Endometrial microvascular endothelial cells (primary cell): ENCODE measurements around the gene THNSL1. TPM values are rescaled to one million over a fixed set of nuclear protein-coding genes. Genes with fewer than 3 reads are reported as not detected.
"Not testable (repeated sequence)": the region's sequence is repeated elsewhere in the genome, so short reads cannot be mapped to it uniquely, and the experiment has no call there.

Experiments used
- in situ Hi-C: cut with HindIII; loops from 2 replicates; pipeline ENCODE4 v1.10.0; 2017; ENCODE audit warnings: low sequenced_read_pairs, low pct_unique_long_range_greater_than_20kb; ENCODE audit errors: inconsistent ontology term
- total RNA-seq: library from RNA; depleted of rRNA; stranded (reverse); fragments of >200 nt; gene quantifications from one replicate; pipeline ENCODE4 v1.2.3, GENCODE V29; 2015; ENCODE audit errors: inconsistent ontology term

The THNSL1 gene
- total RNA-seq, 1 donor from 2014 or later: 1.6 TPM

DNA sequence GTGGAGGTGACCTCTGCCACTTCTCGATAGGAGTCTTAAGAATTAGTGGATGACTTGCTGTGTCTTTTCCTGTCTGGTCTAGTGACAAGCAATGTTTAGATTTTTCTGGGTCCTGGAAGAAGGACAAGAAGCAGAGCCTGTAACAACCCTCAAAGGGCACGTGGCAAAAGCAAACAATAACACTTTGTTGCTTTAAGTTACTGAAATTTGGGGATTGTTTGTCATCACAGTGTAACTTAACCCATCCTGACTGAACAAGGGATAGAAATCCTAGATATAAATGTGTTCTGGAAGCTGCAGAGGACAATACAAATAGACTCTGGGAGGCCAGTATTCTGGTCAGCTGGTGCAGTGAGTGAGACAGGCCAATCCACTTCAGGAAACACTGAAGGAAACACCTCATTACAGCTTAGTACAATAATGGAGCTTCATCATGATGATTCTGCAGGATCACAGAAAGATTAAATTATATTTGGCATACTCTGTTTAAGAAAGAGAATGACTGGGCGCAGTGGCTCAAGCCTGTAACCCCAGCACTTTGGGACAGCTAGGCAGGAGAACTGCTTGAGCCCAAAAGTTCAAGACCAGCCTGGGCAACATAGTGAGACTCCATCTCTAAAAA, 23.8 kb upstream of the THNSL1 start:
- in situ Hi-C loops: no loop called here

DNA sequence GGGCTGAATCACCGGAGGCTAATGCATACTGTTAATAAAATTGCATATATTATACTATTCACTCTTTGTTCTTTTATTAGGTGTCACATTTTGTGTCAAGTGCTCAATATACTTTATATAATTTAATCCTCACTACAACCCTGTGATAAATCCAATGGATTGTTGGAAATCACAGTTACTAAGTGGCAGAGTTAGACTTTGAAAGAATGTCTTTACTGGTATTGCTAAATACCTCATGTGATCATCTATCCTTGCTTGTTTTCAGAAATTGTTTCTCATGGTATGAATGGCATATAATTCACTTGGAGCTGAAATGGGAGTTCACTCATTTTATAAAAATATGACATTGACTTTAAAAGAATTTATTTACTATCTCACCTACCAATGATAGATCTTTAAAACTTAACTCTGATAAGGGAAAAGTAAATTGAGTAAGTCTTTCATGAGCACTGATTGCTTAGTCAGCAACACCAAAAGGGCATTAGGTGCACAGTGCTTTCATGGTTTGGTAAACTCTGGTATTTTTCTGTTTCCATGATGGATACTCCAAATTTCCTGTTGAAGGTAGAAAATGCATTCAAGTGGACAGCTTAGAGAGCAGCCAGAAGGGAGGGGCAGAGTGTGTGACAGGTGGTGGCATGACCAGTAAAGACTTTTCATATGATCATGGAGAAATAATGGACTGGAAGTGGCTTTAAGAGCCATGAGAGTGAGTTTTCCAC, 23.0 kb upstream of the THNSL1 start:
- in situ Hi-C loops: no loop called here

DNA sequence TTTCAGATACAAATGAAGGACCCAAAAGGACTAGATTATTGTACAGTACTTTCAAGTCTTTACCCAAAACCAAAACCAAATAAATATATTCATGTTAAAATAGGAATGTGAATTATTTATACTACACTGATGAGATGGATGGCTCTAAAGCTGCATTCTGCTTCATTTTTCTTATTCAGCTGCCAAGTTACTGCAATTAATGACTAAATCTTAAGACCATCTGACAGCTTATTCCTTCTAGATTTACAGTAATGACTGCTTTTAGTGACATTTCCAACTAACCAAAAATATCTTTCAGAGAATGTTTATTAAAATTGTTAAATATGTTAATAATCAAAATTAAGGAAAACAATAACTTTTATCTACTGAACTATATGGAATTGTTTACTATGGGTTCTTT, 21.3 kb upstream of the THNSL1 start:
- in situ Hi-C loops: no loop called here

GRCh38 chr10:24998044-24998443, 18.4 kb upstream of the THNSL1 start:
- in situ Hi-C loops: no loop called here

- in situ Hi-C loops: not testable (repeated sequence)
Observed at GRCh38 chr10:25011591-25011990, 4.8 kb upstream of the THNSL1 start.

- in situ Hi-C loops: no loop called here
Observed at GRCh38 chr10:25014579-25014978, 1.8 kb upstream of the THNSL1 start.

DNA sequence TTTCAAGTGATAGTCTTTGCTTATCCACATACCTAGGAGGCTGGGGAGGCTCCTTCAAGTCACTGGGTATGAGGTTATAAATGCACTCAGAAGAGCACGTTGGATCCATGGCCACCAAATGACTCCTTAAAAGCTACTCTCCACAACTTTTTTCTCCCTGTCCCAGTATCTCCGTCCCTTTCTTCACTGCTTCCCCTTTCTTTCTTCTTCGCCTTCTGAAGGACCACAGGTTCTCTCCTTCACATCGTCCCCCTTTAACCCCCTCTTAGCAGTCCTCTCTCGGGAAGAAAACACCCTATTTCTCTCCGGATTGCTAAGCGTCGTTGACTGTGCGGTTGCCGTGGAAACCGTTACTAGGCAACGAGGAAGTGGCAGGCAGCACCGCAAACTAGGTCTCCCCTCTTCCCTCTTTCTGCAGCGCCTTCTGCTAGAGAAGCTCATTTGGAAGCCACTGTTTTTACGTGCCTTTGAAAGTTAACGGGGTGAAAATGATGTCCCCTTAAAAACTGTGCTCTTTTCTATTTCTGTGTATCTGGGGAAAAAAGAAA, 510 bp upstream of the THNSL1 start, which contains the start of gene ENKUR:
Gene ENKUR (minus strand): TSS at position 331 of the 548 bp plus-strand sequence. CDS start 222 bp downstream, at position 109.
- in situ Hi-C loops: no loop called here

DNA sequence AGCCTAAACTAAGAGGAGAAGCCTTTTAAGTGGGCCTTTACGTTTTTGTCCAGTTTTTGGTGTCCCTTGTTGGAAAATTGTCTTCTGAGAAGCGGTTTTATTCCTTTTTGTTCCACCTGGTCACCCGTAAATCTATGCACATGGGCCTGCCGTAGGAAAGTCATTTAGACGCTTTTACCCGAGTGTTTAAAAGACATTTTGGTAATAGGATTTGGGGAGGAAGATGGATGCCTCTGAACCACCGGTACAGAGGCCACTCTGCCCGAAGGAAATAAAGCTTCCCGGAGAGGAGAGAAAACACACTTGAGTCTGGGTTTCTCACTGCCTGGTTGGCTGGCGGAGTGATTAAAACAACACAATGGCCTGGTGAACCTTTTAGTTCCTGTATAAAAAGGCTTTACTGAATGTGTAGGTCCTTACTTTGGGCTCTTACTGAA, 760 bp downstream of the THNSL1 start:
- in situ Hi-C loops: no loop called here

DNA sequence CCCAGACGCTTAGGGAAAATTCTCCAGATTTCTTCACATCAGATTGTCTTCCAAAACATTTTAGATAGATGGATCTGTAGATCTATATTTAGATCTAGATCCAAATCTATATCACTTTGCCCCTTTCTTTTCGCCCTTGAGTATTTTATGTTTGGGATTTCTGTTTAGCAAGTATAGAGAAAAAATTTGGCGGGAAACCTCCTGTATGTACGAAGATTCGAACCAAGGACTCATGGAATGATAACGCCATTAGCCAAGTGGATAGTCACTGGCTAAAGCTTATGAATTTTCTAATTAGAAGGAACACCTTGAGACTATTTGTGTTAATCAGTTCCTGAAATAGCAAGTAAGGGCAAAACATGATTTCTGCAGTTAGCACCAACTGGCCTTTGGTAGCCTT, 1.2 kb downstream of the THNSL1 start:
- in situ Hi-C loops: no loop called here

- in situ Hi-C loops: no loop called here
Observed at GRCh38 chr10:25018703-25019102, 2.3 kb downstream of the THNSL1 start.

DNA sequence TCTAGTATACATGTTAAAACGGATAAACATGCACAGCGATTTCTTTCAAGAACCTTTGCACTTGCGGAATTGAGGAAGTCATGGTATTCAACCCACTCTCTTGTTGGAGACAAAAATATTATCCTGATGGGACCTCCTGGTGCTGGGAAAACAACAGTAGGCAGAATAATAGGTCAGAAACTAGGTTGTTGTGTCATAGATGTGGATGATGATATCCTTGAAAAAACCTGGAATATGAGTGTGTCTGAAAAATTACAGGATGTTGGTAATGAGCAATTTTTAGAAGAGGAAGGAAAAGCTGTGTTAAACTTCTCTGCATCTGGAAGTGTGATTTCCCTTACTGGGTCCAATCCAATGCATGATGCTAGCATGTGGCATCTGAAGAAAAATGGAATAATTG, 6.9 kb downstream of the THNSL1 start:
- in situ Hi-C loops: no loop called here

- in situ Hi-C loops: no loop called here
Observed at GRCh38 chr10:25024528-25024927, 8.1 kb downstream of the THNSL1 start.

GRCh38 chr10:25026463-25026862, 10.1 kb downstream of the THNSL1 start:
- in situ Hi-C loops: no loop called here

DNA sequence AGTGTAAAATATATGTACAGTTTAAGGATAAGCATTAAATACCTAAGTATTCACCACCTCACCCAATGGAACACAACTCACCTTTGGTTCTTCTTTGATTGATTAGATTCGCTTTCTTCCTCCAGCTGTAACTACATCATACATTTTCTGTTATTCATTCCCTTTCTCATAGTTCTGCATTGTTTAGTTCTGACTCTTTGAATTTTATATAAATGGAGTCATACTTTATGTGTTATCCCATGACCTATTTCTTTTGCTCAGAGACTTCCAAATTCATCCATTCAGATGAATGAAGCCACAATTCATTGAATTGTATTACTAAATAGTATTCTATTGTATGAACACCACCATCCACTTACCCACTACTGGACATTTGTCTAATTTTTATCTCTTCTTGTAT, 12.3 kb downstream of the THNSL1 start:
- in situ Hi-C loops: no loop called here

DNA sequence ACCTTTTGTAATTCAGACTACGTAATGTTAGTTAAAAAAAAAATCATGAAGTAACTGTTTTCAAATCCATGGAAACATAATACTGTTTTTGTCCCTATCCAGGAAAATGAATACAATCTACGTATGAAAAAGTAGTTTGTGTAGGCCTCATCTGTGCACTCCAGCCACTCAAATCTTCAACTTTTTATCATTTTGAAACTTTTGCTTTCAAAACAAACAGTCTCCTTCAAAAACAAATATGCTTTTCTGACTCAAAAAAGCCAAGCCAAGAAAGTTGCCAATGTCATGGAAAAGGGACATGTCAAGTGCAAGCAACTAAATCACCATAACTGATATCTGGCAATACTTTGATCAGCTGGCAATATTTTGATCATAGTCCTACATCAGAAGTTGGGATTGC, 13.1 kb downstream of the THNSL1 start:
- in situ Hi-C loops: no loop called here

- in situ Hi-C loops: no loop called here
Observed at GRCh38 chr10:25036381-25036780, 20.0 kb downstream of the THNSL1 start.

- in situ Hi-C loops: no loop called here
Observed at GRCh38 chr10:25038325-25038724, 21.9 kb downstream of the THNSL1 start.

GRCh38 chr10:25039531-25039930, 23.1 kb downstream of the THNSL1 start:
- in situ Hi-C loops: no loop called here

- in situ Hi-C loops: no loop called here
Observed at GRCh38 chr10:25046641-25047040, 30.2 kb downstream of the THNSL1 start.

DNA sequence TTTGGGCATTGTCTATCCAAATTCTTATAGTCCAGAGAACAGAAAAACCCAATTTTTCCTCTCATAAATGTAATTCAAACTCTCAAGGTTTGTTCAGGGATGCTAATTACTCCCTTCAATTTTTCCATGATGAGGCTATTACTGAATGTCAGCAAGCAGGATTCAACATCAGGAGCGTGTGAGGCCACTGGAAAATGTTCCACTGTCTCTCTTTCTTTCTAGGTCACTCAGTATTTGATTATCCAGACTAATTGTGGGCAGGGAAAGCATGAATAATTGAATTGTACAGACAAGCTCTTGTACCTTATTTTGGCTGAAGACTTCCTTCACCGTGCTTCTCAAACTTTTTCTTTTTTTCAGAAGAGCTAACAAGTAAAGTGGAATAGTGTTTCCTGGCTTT, 30.7 kb downstream of the THNSL1 start:
- in situ Hi-C loops: no loop called here
